VCaP (cell line): Measurements from ENCODE around the gene C3orf33.

Experiments
- H3K27ac ChIP-seq: fragments of 450-650 bp; 2 replicates; pipeline ENCODE4 v1.5.1; 2017
- CTCF ChIP-seq: fragments of 450-650 bp; conservative IDR thresholded peaks from 2 replicates; pipeline ENCODE4 v1.5.1; 2017; ENCODE audit warnings: mild to moderate bottlenecking, moderate library complexity

The C3orf33 gene

GRCh38 chr3:155753038-155753639 lies 52.9 kb downstream of the C3orf33 start:
- H3K27ac ChIP-seq = no peak overlapping the region
- peak; percentile 78 for TF ChIP-seq CTCF

GRCh38 chr3:155748611-155749365 lies 57.3 kb downstream of the C3orf33 start:
- no peak for TF ChIP-seq CTCF
- no peak overlapping the region for H3K27ac ChIP-seq

GRCh38 chr3:155747946-155748290 lies 58.2 kb downstream of the C3orf33 start:
- no peak overlapping the region for H3K27ac ChIP-seq
- no peak for TF ChIP-seq CTCF

GRCh38 chr3:155747286-155747945 lies 58.7 kb downstream of the C3orf33 start:
- H3K27ac ChIP-seq = no peak overlapping the region
- no peak for TF ChIP-seq CTCF

- TF ChIP-seq CTCF = no peak
- no peak overlapping the region for H3K27ac ChIP-seq
Measured at GRCh38 chr3:155746703-155747102, 59.4 kb downstream of the C3orf33 start.

- no peak for TF ChIP-seq CTCF
- H3K27ac ChIP-seq = no peak overlapping the region
Measured at GRCh38 chr3:155745795-155746550, 60.1 kb downstream of the C3orf33 start.
